Right cardiac atrium (tissue), 5 donors: ENCODE measurements around the gene NUDCD3. TPM values are rescaled to one million over a fixed set of nuclear protein-coding genes. Genes with fewer than 3 reads are reported as not detected.

Experiments used
- ATAC-seq, 2 donors: fragments of 200-7000 bp; cut with Tn5 transposase; one replicate each; pipeline versions ENCODE4 v1.8.0 to v1.9.1; 2020; ENCODE audit warnings: moderate library complexity in 2 of 2, mild to moderate bottlenecking in 1 of 2
- DNase-seq, 3 donors: peaks; one replicate each; pipeline ENCODE4 v3.0.0-alpha.2; 2020
- H3K27ac ChIP-seq: one replicate; pipeline ENCODE4 v1.5.1; 2013; ENCODE audit warnings: mild to moderate bottlenecking, low read length, control low read depth, moderate library complexity
- H3K27me3 ChIP-seq: one replicate; pipeline ENCODE4 v1.6.1; 2013; ENCODE audit not compliant: control insufficient read depth, insufficient read depth
- H3K4me1 ChIP-seq: one replicate; pipeline ENCODE4 v1.6.1; 2013; ENCODE audit warnings: low read length; ENCODE audit not compliant: control insufficient read depth, insufficient read depth
- H3K4me3 ChIP-seq: one replicate; pipeline ENCODE4 v1.5.1; 2013; ENCODE audit warnings: low read length, control low read depth
- H3K9me3 ChIP-seq: one replicate; pipeline ENCODE4 v1.6.1; 2013; ENCODE audit warnings: low read length; ENCODE audit not compliant: control insufficient read depth
- WGBS: extraction: QIAGEN DNeasy Blood & Tissue Kit; methylation state at CpG from one replicate; pipeline ENCODE4 v1.1.7; 2013; 5-methylcytosine and 5-hydroxymethylcytosine counted together
- intact Hi-C, 4 donors: fragments of 100-400 bp; cut with DNase I; formaldehyde crosslinking; loops; one replicate each; pipeline versions ENCODE4 v1.11.0 to v1.14.0; 2022 to 2023
- polyA plus RNA-seq: library from polyadenylated mRNA; stranded (reverse); fragments of 200-250 nt; gene quantifications from one replicate; pipeline ENCODE4 v1.2.3, GENCODE V29; 2013
- total RNA-seq, 4 donors: library from RNA; stranded (reverse); fragmentation: NEBNext Ultra II Directional; extraction: Animal tissue kit (Norgen Biotek cat#: 25700); gene quantifications; one replicate each; pipeline ENCODE4 v1.2.1, GENCODE V29; 2021
- donor health status: healthy with polysubstance abuse.
- donor health status: DM: no; HTN: yes; CAD: no.
- donor health status: DM: no; HTN: no; CAD: no.
- donor health status: DM: no; HTN: yes; CAD: no; lungs with severe emphysema.
- donor health status: DM: yes; HTN: yes; CAD: no.

NUDCD3 gene
- total and polyA plus RNA-seq, 5 donors: 29.0 to 108 (median 100) TPM

DNA sequence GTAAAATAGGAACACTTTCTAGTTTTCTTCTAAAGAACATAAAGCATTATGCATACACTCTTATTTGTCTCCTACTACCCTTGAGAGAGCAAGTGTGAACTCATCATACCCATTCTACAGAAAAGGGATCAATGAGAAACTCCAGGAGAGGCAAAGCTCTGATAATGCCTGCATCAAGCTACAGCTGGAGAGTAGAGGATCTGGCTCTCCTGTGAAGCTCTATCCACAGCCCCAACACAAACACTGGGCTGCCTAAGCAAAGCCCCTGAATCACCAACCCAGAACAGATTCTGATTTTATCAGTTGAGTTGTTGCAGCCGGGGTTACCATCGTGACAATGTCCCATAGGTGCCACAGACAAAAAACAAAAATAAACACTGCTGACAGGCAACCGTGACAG, 74.9 kb downstream of the NUDCD3 start:
- Histone ChIP-seq H3K4me3 (no peak overlapping the region), H3K27ac (no peak overlapping the region), H3K9me3 (no peaks in the 10 kb centered on the region), H3K4me1 (peaks cover 1% of the 10 kb centered on the region), H3K27me3 (no peaks in the 10 kb centered on the region)
- intact Hi-C loops: no loop called here
- 54% methylated on average over 3 of the region's 3 CpGs for WGBS
- no peak for ATAC-seq
- DNase-seq: no peak

DNA sequence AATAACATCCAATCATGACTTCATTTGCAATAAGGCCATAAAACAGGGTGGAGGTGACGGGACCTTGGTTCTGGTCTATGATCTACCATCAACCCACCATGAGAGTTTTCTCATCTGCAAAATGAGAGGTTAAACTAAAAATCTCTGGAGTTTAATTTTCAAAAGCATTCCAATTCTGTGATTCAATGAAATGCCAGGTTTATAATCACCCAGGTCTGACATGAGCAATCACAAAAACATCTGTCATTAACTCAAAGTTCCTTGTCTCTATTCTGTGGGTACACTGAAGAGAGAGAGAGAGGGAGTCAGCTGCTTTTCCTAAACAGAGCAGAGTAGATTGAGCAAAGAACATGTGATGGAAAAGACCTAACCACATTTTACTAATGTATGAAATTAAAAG, 75.4 kb downstream of the NUDCD3 start:
- Histone ChIP-seq H3K4me1 (peaks cover 1% of the 10 kb centered on the region), H3K9me3 (no peaks in the 10 kb centered on the region), H3K27ac (no peak overlapping the region), H3K4me3 (no peak overlapping the region), H3K27me3 (no peaks in the 10 kb centered on the region)
- no peak for DNase-seq
- ATAC-seq: no peak
- intact Hi-C loops: no loop called here
- 96% methylated on average over 1 of the region's 1 CpG for WGBS

DNA sequence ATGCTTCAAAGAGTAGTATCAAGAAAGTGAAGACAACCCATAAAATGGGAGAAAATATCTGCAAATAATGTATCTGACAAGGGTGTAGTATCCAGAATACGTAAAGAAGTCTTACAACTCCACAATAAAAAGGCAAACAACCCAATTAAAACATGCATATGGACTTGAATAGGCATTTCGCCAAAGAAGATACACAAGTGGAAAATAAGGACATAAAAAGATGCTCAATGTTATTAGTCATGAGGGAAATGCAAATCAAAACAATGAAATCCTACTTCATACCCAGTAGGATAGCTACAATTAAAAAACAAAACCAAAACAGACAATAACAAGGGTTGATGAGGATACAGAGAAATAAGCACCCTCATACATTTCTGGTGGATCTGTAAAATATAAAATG, 79.2 kb downstream of the NUDCD3 start:
- H3K27ac ChIP-seq: no peak overlapping the region
- DNase-seq: no peak
- H3K4me1 ChIP-seq: peaks cover 5% of the 10 kb centered on the region
- ATAC-seq: no peak
- H3K9me3 ChIP-seq: no peaks in the 10 kb centered on the region
- intact Hi-C loops: no loop called here
- H3K4me3 ChIP-seq: no peak overlapping the region
- H3K27me3 ChIP-seq: no peaks in the 10 kb centered on the region
- 97% methylated on average over 2 of the region's 2 CpGs for WGBS

DNA sequence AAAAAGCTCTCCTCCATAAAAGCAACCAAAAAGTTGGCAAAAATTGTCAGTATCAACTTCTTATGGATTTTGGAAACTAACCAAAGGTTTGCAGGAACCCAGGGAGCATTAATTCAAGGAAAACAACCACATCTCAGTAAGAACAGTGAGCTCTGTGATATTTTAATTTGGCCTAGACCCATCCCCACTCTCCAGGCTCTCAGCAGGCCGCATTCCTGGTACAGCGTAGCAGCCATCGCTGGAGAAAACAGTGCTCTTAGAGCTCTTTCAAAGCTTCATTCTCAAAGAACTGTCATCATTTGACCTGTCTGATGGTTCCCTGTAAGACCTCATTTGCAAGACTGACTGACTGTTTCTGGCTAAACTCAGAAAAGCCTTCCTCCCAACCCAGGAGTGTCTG, 81.9 kb downstream of the NUDCD3 start:
- ATAC-seq (peak; percentile 42 to 67), DNase-seq (no peak)
- Histone ChIP-seq H3K9me3 (no peaks in the 10 kb centered on the region), H3K27me3 (no peaks in the 10 kb centered on the region), H3K4me3 (no peak overlapping the region), H3K27ac (no peak overlapping the region), H3K4me1 (peaks cover 7% of the 10 kb centered on the region)
- intact Hi-C loops: no loop called here
- WGBS: 36% methylated on average over 3 of the region's 3 CpGs

DNA sequence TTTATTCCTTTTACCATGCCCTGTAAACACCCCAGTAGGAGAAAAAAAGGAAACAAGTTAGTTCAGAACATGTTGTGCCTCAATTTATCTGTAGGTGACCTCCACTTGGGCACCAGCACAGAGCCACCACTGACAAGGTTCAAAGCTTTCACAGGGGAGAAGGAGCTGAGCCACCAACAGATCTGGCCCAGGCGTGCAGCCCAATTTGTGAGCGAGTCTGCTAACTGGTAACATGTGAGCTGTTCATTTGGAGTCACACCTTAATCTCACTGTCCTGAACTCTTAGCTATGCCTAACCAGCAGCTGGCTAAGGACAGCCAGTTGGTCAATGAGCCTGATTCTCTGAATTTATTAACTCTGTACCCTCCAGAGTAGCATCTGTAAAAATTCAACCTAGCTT, 86.7 kb downstream of the NUDCD3 start:
- Histone ChIP-seq H3K9me3 (no peaks in the 10 kb centered on the region), H3K27me3 (no peaks in the 10 kb centered on the region), H3K4me3 (no peak overlapping the region), H3K27ac (no peak overlapping the region), H3K4me1 (peaks cover 4% of the 10 kb centered on the region)
- DNase-seq (no peak), ATAC-seq (no peak)
- intact Hi-C loops: no loop called here
- 87% methylated on average over 2 of the region's 2 CpGs for WGBS

DNA sequence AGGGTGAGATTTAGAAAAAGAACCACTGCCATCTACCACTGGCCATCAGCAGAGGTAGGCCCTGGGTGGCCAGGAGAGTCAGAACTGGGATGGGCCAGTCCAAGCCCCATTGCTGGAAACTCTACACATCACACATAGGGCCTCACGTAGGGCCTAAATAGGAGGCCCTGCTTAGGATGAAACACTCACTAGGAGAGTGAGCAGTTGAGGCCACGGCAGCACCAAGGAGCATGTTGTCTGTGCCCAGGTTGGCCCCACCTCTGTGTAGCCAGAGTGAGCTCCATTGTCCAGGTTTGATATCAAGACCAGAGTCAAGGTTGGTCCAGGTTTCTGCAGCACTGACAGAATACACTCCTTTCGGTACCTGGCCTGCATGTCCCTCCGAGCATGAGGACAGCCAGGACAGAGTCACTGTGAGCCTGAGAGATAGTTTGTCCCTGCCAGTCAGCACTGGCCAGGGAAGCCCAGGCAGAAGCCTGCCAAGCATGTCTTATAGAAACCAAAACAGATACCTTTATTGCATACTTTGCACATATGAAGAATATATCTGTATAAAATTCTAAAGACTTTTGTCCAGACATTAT, 87.2 kb downstream of the NUDCD3 start:
- intact Hi-C loops: no loop called here
- WGBS: 96% methylated on average over 4 of the region's 4 CpGs
- no peaks in the 10 kb centered on the region for H3K9me3 ChIP-seq
- no peak overlapping the region for H3K4me3 ChIP-seq
- no peaks in the 10 kb centered on the region for H3K27me3 ChIP-seq
- ATAC-seq: peak in 1 of 2 donors; percentile 8
- DNase-seq: no peak
- H3K27ac ChIP-seq: no peak overlapping the region
- peaks cover 7% of the 10 kb centered on the region for H3K4me1 ChIP-seq

DNA sequence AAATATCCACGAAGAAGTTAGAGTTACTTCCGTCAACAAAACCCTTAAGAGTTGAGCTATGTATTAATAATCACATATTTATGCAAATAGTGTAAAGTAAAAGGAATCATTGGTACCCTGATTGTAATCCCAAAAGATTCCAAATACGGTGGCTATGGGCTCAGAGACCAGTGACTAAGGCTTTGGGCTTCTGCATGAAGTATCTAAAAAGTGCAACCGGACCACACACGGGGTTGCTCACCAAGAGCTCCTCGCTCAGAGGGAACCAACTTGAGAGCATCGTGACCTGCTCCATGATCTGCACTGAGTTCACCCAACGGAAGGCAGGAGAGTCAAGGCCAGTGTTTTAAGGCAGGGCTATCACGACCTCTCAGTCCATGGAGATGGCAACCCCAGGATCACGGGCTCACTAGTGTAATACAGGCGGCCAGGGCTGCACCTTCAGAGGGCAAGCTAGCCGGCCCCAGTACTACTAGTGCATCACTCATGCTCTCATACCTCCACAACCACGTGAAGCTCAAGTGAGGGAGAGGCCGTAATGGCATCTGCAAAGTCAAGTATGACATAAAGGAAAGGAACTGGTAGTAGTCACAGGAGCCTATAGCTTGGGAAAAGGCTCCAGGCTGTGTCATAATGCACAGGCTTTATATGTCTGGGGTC, 87.9 kb downstream of the NUDCD3 start:
- Histone ChIP-seq H3K27ac (no peak overlapping the region), H3K27me3 (no peaks in the 10 kb centered on the region), H3K4me1 (peaks cover 11% of the 10 kb centered on the region), H3K4me3 (no peak overlapping the region), H3K9me3 (no peaks in the 10 kb centered on the region)
- intact Hi-C loops: no loop called here
- WGBS: 96% methylated on average over 14 of the region's 14 CpGs
- ATAC-seq (no peak), DNase-seq (no peak)

DNA sequence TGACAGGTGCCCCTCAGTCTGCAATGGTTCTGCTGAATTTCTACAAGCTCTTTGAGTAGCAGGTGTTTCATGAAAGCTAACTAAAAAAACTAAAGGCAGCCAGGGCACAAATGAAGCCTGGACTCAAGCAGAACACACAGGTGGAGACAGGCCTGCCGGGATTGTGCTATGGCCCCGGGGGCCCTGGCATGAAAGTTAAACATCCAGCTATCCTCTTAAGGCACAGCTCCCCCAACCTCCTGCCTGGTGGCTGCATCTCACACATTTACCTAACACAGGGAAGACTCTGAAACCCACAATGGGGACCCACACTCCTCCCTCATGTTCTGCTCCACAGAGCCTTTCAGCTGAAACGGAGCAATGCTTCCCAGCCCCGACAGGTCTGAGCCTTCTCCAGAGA, 88.8 kb downstream of the NUDCD3 start:
- ATAC-seq: no peak
- Histone ChIP-seq H3K27ac (no peak overlapping the region), H3K27me3 (no peaks in the 10 kb centered on the region), H3K9me3 (no peaks in the 10 kb centered on the region), H3K4me3 (no peak overlapping the region), H3K4me1 (peaks cover 11% of the 10 kb centered on the region)
- 96% methylated on average over 4 of the region's 4 CpGs for WGBS
- intact Hi-C loops: no loop called here
- DNase-seq: no peak

DNA sequence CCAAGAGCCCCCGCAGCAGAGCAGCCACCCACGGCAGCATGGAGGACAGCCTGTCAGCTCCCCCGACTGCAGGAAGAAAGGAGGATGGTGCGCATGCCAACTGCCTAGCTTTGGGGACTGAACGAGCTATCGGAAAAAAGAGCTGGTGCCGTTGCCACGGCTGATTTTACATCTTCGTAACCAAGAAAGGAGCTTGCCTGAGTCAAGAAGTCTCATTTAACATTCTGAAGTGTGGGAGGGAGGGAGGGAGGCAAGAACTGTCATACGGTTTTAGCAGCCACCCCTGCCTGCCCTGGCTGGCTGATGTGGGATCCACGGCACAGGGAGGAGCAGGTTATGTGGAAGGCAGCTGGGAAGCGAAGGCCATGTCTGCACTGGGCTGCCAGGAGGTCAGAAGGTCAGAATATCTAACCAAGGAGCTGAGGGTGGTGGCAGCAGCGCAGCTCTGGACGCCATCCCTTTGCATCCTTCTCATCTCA, 90.4 kb downstream of the NUDCD3 start:
- DNase-seq (no peak), ATAC-seq (no peak)
- intact Hi-C loops: no loop called here
- Histone ChIP-seq H3K27me3 (no peaks in the 10 kb centered on the region), H3K4me1 (peaks cover 11% of the 10 kb centered on the region), H3K9me3 (no peaks in the 10 kb centered on the region), H3K4me3 (no peak overlapping the region), H3K27ac (no peak overlapping the region)
- WGBS: 92% methylated on average over 14 of the region's 14 CpGs

DNA sequence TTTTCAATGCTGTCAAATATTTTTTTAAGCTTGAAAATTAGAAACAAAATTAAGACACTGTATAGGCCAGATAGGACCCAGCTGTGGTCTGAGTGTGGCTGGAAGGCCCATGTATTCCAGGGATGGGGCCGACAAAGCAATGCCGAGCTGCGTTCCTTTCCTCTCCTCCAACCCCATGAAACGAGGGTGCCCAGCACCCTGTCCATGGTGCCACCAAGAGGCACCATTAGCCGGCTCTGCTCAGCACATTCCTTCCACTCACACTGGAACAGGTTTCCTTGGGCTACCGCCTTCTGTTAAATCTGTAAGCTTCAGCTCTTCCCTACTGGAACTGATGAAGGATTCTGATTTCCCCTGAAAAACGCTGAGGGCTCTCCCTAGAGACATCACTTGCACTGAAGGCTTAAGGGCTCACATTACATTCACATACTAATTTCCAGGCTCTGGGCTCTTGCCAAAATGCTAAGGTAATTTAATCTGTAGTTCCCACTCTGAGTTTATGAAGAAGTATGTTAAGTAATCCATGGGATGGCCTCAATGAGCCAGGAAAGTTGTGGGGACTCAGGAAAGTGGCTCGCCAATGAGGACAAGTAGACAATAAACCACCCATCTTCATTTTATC, 91.4 kb downstream of the NUDCD3 start:
- ATAC-seq: no peak
- peak overlapping the region; percentile 11 for H3K27ac ChIP-seq

DNA sequence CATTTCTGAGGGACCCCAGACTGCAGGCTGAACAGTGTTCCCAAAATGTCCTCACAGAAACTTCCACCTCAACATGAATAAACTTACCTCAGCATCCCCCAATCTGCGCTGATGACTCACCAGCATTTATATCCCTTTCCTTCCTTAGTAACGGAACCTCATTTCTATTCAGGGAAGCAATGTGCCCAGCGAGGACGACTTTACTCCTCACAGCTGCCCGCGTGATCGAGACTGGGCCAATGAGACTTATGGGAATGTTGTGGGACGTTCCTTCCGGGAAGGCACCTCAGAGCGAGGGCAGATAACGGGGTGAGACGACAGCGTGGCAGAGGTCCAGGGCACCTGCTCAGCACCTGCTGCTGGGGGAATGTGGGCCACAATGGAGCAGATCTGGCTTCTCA, 91.9 kb downstream of the NUDCD3 start:
- ATAC-seq (peak; percentile 60 to 84), DNase-seq (peak in 2 of 3 donors; percentile 53 to 70)
- 46% methylated on average over 13 of the region's 13 CpGs for WGBS
- peak overlapping the region; percentile 56 for H3K27ac ChIP-seq
- H3K27me3 ChIP-seq: no peaks in the 10 kb centered on the region
- peaks cover 8% of the 10 kb centered on the region for H3K4me1 ChIP-seq
- no peak overlapping the region for H3K4me3 ChIP-seq
- no peaks in the 10 kb centered on the region for H3K9me3 ChIP-seq
- intact Hi-C loops: no loop called here

More for the DNA sequence above, 91.4 kb downstream of the NUDCD3 start:
- Histone ChIP-seq H3K9me3 (no peaks in the 10 kb centered on the region), H3K27me3 (no peaks in the 10 kb centered on the region), H3K4me3 (no peak overlapping the region), H3K4me1 (peaks cover 8% of the 10 kb centered on the region)
- WGBS: 80% methylated on average over 8 of the region's 8 CpGs
- intact Hi-C loops: no loop called here
- DNase-seq: no peak
